GM12873 (cell line): Measurements from ENCODE around the gene DNAJC27.

Experiments
- CTCF ChIP-seq: IDR thresholded peaks from 2 replicates; pipeline ENCODE4 v1.5.1; 2012; ENCODE audit warnings: low read depth, mild to moderate bottlenecking, moderate library complexity, low read length, control low read depth; ENCODE audit not compliant: insufficient read depth; ENCODE audit errors: missing control alignments

The DNAJC27 gene

GRCh38 chr2:25000036-25000435 is 28.3 kb upstream of the DNAJC27 start:
- no peak for TF ChIP-seq CTCF

GRCh38 chr2:24994146-24994724 is 22.5 kb upstream of the DNAJC27 start:
- no peak for TF ChIP-seq CTCF

- TF ChIP-seq CTCF = no peak
Observed at GRCh38 chr2:24993406-24994145, 21.8 kb upstream of the DNAJC27 start.

GRCh38 chr2:24986372-24986771 is 14.6 kb upstream of the DNAJC27 start:
- no peak for TF ChIP-seq CTCF

GRCh38 chr2:24985511-24985910 is 13.8 kb upstream of the DNAJC27 start:
- no peak for TF ChIP-seq CTCF

GRCh38 chr2:24984912-24985311 is 13.2 kb upstream of the DNAJC27 start:
- TF ChIP-seq CTCF = no peak

- no peak for TF ChIP-seq CTCF
Observed at GRCh38 chr2:24981411-24982136, 9.8 kb upstream of the DNAJC27 start.
